ENCODE data around the gene CMYA5.

The CMYA5 gene

DNA sequence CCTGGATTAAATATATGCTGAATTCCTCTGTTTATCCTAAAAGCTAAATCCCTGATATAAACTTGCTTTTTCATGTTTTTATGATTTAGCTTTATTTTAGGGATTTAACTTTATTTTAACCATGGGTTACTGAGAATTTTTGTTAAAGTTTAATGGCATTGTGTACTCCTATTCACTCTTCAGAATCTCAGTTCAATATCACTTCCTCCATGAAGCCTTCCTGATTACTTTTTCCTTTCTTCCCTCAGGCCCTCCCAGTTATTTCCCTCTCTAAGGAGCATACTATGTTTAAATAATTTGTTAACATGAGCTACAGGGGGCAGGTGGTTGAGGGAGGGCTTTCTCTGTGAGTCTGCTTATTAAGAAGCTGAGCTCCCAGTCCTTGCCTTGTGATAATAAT lies 151.5 kb downstream of the CMYA5 start:
- DNase-seq, result no peak

DNA sequence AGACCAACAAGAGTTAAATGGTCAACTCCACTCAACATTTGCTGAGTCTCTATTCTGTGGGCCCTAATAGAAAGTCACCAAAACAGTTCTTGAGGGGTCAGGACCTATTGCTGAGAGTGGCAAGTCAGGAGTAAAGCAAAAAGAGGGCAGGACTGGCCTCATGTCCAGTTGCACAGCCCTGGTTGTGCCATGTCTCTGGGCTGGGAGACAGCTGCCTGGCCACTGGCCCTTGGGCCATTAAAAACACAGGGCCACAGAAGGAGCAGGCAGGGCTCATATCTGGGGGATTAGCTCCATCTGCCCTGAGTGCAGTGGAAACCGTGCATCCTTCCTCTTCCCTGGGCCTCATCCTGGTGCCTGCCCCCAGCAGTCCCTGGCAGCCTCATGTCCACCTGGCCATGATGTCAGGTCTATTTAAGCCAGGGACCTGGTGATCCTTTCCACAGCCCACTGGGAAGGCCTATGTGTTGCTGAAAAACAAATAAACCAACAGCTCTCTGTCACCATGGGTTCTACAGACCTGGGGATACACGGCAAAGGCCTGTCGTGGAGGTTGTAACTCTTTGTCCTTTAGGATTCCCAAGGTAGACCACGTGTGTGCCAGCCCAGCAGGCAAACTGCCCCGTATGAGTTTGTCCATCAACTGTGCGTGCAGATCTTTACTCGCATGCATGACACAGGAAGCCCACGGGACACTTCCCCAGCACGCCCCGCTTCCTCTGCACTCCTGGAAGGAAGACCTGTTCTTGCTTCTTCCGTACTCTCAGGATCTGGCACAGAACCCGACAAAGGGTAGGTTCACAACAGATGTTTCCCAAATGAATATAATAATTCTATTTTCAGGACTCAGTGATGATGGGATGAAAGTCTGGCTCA lies 152.6 kb downstream of the CMYA5 start:
- DNase-seq, result no peak

DNA sequence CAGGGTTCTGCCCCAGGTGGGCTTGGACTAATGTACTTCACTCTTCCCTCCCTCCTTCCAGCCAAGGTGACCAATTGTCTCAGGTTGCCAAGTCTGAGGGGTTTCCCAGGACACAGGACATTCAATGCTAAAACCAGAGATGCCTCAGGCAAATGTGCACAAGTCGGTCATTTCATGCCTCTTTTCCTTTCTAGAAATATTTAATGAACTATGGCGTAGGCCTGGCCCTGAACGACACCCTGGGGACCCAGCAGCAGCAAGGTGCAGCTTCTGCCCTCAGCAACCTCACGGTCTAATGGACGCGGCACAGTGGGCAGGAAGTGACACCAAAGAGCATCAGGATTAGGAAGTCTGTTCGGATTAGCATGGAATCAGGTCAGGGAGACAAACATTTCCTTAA lies 153.4 kb downstream of the CMYA5 start:
- no peak for DNase-seq

DNA sequence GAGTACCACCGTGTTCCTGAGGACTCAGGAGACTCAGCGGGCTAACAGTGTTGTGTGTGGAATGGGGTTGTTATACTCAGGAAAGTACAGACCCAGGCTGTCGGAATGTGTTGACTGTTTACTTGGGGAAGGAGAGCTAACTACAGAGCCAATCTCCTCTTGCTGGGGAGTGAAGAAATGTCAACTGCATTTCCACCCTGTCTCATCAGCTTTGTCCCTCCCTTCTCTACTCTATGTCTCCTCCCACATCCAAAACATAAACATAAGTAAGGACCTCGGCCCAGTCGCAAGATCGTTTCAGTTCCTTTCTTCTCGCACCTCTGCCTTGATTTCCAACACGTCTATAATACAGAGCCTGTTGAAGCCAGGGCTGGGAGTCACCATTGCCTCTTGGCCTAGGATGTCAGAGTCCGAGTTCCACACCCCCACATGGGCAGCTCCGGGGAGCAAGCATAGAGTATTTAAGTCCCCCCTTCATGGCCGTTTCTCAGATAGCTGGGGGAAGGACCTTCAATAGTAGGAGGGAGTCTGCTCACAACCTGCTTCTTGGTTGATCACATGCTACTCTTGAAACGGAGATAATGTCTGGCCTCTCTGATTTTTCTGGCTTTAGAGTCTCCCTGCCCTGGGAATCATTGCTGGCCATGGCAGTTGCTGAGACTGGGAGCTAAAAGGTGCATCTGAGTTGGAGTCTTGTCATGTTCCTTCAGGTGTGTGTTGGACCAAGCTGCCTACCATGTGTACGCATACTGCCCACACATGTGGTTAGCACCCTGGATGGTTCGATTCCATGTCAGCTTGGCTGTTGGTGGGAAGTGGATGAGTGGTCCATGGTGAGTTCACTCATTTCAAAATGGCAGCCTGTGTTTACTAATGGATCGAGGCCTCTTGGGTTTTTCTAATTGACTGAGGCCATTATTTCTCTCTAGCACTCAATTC lies 154.1 kb downstream of the CMYA5 start:
- no peak for DNase-seq

DNA sequence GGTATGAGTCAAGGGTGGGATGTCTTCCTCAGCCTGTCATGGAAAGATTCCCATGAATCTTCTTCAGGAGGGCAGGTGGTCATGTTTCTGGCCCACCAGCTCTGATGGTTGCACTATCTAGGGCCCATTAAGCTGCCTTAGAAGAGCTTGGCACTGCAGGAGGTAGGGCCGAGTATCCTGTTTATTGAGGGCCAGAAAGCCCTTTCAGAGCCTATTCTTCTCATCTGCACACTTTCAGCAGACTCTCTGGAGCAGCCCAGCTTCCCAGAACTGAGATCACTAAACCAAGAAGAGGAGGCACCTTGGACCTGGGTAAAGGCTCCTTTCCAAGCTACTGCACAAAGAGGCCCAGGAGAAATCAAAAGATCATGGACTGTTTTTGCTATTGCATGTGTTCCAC lies 154.9 kb downstream of the CMYA5 start:
- DNase-seq, result no peak

DNA sequence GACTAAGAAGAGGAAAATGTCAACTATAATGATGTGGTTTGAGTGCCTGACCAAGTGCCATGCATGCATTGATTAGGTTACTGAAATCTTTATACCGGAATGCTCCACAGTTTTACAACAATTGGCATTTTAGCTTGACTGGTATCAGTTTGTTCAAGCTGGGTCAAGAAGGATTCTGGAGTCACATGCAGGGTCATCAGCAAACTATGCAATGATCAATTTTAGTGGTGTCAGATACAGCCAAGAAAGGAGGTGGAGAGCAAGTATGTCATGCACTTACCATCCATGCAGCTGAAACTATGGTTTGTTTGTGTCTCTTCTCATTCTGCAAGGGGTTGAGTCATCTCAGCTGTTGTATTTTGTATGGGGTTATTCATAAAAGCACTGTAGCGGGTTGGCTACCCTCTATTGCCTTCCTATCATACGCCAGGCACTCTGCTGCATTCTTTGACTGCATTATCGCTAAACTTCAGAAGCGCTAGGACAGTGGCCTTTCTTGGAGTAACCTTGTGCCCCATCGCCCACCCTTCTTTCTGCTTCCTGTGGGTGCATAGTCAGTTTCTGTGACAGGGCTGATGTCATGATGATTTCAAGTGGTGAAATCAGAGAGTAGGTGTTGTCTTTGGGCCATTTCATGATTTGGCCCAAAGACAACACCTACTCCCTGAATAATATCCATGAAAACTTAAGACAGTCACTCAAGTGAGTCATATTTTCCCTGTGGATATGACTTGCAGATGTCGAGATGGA lies 156.0 kb downstream of the CMYA5 start:
- no peak for DNase-seq

DNA sequence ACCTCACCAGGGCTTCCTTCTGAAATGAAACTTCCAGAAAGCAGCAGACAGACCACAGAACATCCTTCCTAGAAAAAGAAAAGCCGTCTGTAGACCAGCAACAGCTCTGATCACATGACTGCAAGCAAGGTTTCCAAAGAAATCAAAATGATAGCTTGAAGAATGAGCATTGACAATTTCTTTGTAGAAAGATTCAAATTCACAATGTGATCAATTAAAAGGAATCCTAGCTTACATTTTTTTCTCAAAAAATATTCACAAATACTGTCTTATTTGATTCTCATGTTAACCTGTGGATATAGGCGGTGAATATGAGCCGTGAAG lies 156.5 kb downstream of the CMYA5 start:
- DNase-seq, result no peak

DNA sequence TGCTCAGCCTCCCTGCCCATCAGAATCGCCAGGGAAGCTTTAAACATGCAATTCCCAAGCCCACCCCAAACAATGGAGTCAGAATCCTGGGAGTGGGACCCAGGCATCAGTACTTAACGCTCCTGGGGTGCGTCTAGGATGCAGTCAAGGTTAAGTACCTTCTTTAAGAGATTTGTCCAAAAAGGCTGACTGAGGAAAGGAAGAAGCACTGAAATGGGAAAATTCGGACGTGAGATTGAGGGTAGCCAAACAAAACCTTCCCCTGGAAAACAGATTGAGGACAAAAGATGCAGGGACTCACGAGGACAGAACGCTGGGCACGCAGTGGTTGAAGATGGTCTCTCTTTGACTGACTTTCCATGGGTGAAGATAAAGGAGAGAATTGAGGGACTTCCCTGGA lies 157.9 kb downstream of the CMYA5 start:
- no peak for DNase-seq

DNA sequence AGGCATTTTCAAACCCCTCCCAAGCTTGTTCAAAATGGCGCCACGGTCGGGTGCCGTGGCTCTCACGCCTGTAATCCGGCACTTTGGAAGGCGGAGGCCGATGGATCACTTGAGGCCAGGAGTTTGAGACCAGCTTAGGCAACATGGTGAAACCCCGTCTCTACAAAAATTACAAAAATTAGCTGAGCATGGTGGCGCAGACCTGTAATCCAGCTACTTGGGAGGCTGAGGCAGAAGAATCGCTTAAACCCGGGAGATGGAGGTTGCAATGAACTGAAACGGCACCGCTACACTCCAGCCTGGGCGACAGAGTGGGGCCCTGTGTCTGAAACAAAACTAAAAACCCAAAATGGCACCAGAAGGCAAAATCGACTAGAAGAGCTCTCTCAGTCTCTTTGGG lies 159.4 kb downstream of the CMYA5 start:
- DNase-seq, result no peak
